ENCODE results near the gene FMN2.

The FMN2 gene

GRCh38 chr1:240091614-240092300 is at the start of gene FMN2:
Gene FMN2 (plus strand): TSS chr1:240091883. CDS start chr1:240092110, 227 bp downstream.
- peak; percentile 6 for DNase-seq

DNA sequence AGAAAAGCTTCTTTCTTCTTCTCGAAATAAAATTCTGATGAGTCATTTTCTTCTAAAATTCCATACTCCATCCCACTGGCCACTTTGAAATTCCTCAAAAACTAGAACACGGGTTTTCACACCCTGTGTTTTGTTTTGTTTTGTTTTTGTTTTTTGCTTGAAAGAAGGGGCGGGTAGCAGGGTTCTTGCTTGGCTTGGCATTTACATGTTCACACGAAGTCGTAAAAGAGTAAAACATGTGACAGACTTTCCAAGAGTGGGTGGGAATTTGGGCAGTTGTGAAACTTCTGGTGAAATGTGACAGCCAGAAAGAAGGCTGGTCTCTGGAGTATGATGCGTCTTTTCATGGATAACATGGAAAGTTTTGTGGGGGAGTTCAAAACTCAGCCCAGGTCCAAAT is 47.1 kb upstream of the FMN2 start:
- DNase-seq: no peak

- DNase-seq: no peak
Measured at GRCh38 chr1:240046000-240046399, 45.7 kb upstream of the FMN2 start.

- no peak for DNase-seq
Measured at GRCh38 chr1:240054109-240054701, 37.5 kb upstream of the FMN2 start.

DNA sequence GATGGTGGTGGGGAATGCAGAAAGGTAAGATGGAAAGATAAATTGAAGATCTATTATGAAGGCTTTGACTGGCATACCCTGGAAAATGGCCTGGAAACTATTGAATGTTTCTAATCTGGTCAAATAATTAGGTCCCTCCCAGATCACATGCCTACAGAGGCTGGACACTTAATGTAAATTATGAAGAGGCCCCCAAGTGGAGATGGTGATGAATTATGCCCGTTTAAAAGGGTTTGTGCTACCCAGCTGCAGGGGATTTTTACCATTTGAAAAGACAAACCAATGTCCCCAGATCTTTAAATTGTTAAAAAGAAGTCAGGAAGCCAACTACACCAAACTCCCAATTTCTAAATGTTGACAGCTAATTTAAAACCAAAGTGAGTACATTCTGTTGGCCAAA is 35.7 kb upstream of the FMN2 start:
- DNase-seq: no peak

DNA sequence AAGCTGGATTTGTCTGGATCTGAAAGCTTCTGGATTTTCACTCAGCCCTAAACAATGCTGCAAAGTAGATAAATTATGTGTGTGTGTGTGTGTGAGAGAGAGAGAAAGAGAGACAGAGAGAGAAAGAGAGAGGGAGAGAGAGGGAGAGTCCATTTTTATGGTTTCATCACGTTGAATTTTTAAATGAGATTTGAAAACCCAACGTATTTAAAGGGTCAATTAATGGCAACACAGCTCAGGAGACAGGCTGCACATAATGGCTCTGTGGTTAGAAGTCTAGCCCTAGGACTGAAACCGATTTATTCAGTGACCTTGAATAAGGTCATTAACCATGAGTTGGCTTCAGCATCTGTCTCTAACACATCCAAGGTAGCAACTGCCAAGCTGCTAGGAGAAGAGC is 35.3 kb upstream of the FMN2 start:
- DNase-seq: no peak

DNA sequence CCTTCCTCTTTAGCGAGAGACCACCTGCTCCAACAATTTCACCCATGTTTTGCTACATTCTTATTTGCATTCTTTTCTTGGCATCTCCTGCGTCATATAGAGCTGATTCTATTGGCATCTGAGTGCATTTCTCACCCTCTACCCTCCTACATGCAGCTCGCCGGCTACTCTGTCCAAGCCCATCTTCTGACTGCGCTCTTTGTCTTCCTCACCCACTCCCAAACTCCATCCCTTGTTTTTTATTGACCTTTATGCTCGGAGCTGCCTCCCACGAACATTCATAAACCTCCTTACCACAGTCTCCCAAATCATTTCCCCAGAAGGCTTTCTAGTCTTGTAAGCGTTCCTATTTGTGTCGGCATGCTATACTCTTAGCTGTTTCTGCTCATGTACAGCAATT is 33.6 kb upstream of the FMN2 start:
- DNase-seq: no peak

DNA sequence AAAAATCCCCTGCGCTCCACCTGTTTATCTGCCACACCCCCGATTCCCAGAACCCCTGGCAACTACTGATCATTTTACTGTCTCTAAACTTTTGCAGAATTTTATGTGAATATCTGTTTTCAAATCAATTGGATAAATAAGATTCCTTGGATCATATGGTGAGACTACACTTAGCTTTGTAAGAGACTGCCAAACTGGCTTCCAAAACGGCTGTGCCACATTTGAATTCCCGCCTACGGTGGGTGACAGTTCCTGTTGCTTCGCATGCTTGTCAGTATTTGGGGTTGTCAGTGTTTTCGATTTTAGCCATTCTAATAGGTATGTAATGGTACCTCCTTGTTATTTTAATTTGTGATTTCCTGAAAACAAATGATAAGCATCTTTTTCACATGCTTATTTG is 22.7 kb upstream of the FMN2 start:
- no peak for DNase-seq

DNA sequence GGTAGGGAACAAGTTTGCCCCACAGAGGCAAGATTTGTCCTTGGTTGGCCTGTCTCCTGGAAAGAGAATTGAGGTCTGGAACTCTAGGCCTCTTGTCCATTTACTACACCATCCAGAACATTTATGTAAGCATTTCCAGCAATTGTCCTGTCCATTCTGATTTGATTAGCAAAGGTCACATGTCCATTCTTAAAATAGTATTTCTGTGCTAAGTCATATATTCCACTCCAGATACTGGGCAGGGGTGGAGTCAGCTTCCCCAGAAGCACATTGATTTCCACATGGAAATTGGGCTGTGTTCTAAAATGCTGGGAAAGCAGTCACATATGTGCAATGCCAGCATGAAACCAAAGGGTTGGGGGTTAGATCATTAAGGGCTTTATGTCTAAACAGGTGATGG is 21.5 kb upstream of the FMN2 start:
- DNase-seq: no peak

DNA sequence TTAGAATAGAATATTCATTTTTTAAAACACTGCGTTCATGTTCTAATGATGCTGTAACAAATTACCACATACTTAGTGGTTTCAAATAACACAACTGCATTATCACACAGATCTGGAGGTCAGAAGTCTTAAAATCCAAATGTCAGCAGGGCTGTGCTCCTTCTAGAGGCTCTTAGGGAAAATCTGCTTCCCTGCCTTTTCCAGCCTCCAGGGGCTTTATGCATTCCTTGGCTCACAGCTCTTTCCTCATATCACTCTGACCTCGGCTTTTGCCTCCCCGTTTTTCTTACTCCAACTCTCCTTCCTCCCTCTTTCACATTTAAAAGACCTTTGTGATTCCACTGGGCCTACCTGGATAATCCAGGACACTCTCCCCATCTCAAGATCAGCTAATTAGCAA is 18.6 kb upstream of the FMN2 start:
- DNase-seq: no peak

DNA sequence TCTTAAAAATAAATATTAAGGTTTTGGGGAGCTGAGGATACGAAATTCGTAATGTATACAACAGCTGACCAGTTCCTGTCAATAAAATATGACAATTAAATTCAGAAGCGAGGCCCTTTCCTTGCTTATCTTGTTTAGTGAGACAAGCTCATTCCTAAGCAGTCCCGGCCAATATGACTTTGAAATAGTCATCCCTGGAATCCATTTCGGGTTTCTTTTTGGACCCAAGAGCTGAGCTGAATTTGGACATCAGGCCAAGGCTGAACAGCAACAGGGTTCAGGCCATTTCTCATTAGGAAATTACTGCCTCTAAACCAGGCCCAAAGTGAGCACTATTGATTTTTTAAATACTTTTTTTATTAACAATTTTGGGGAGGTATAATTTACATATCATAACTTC is 17.3 kb upstream of the FMN2 start:
- DNase-seq: no peak

- no peak for DNase-seq
Measured at GRCh38 chr1:240074908-240075307, 16.8 kb upstream of the FMN2 start.

- no peak for DNase-seq
Measured at GRCh38 chr1:240084337-240084736, 7.3 kb upstream of the FMN2 start.

- no peak for DNase-seq
Measured at GRCh38 chr1:240084749-240085148, 6.9 kb upstream of the FMN2 start.

DNA sequence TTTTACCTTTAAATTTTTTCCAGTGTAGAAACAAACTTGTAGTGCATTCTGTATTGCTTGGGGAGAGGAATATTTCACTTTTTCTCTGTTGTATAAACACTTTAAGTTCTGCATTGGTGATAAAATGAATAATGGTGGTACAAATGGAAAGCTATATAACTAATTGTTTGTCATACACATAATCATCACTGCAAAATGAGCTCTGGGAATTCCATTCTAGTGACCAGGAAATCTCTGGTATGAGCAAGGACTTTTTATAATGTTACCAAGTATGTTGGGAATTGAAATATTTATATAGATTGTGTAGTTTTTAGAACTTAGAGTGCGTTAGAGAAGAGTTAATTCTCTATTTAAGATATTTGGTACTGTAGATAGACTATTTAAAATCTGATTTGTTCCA is 5.0 kb upstream of the FMN2 start:
- DNase-seq: no peak

GRCh38 chr1:240090014-240090413 is 1.7 kb upstream of the FMN2 start:
- DNase-seq: no peak

GRCh38 chr1:240090957-240091600 is 604 bp upstream of the FMN2 start:
- no peak for DNase-seq

GRCh38 chr1:240092301-240093119 is 827 bp downstream of the FMN2 start:
- DNase-seq: no peak

DNA sequence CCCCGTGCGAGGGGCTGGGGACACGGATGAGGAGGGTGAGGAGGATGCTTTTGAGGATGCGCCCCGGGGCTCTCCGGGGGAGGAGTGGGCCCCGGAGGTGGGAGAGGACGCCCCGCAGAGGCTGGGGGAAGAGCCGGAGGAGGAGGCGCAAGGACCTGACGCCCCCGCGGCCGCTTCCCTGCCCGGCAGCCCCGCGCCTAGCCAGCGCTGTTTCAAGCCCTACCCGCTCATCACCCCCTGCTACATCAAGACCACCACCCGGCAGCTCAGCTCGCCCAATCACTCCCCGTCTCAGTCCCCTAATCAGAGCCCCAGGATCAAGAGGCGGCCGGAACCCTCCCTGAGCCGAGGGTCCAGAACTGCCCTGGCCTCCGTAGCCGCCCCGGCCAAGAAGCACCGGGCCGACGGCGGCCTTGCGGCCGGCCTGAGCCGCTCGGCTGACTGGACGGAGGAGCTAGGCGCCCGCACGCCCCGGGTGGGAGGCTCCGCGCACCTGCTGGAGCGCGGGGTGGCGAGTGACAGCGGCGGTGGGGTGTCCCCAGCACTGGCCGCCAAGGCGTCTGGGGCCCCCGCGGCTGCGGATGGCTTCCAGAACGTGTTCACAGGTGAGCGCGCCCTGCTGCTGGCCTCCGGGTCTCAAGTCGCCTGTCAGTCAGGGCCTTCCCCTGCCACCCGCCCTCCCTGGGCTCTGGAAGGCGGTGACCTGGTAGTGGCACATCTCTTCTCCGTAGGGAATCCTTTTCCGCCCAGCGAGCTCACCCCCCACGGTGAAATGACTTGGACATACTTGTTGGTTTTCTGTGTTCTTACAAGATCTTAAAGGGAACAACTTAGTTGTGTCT is 1.7 kb downstream of the FMN2 start:
- DNase-seq: no peak

DNA sequence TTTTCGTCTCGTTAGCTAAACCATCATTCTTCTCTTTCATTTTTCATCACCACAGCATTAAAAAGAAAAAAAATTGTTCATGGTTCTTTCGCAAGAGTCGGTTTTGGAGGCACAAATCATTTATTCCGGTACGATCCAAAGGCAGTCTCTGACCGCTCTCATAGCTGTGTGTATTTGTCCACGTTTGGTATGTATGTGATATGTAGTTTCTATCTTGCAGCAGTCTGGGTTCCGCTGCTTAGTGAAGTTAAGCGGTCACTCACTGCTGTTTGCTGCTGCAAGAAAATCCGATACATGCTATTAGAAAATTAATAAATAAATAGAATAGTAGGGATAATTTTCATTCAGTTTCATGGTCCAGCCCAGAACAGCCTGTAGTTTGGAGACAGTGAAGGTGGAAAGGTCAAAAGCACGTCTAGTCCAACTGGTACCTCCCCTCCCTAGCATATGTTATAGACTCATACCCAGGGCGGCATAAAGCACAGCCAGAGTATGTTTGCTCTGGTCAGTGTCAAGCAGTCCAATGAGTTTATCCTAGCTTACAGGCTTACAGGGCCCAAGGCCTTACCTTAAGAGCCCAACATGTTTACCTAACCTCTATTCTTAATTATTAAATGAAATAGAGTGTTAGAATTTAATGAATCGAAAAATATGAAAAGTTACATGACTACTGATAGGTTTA is 2.5 kb downstream of the FMN2 start:
- DNase-seq: no peak

GRCh38 chr1:240096974-240097373 is 5.3 kb downstream of the FMN2 start:
- no peak for DNase-seq

- DNase-seq: no peak
Measured at GRCh38 chr1:240098534-240098933, 6.9 kb downstream of the FMN2 start.
